Hematopoietic multipotent progenitor cell treated with erythropoietin and hydrocortisone succinate and interleukin-3 and kit ligand, for 6 days (in vitro differentiated cells): ENCODE data around the gene IFNA1.
A peak's percentile ranks its signal among the peaks of the same experiment; 100 is the strongest.
"Not testable (repeated sequence)": the region's sequence is repeated elsewhere in the genome, so short reads cannot be mapped to it uniquely, and the experiment has no call there.

Source experiments
- DNase-seq: peaks from one replicate; pipeline ENCODE4 v3.0.0-alpha.2; 2015

The IFNA1 gene

DNA sequence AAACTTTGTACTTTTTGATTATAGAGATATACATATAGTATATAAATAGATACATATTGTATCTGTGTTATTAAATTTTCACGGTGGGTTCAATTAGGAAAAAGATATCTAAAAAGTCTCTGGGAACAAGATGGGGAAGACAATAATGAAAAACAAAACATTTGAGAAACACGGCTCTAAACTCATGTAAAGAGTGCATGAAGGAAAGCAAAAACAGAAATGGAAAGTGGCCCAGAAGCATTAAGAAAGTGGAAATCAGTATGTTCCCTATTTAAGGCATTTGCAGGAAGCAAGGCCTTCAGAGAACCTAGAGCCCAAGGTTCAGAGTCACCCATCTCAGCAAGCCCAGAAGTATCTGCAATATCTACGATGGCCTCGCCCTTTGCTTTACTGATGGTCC is at the start of gene IFNA1:
IFNA1 (plus strand) TSS at position 301 of the 400 bp plus-strand sequence; CDS start at position 370, 69 bp downstream.
- no peak for DNase-seq

- peak; percentile 56 for DNase-seq
These were observed 48.0 kb upstream of the IFNA1 start for GRCh38 chr9:21392270-21392669.

GRCh38 chr9:21395778-21396717 is 44.2 kb upstream of the IFNA1 start:
- peak; percentile 70 for DNase-seq

GRCh38 chr9:21398955-21399489 is 41.2 kb upstream of the IFNA1 start:
- no peak for DNase-seq

- no peak for DNase-seq
These were observed 40.3 kb upstream of the IFNA1 start for GRCh38 chr9:21399956-21400355.

- DNase-seq, result no peak
These were observed 37.6 kb upstream of the IFNA1 start for GRCh38 chr9:21402386-21403251.

GRCh38 chr9:21404146-21404545 is 36.1 kb upstream of the IFNA1 start:
- no peak for DNase-seq

- DNase-seq, result no peak
These were observed 31.4 kb upstream of the IFNA1 start, which contains the start of gene IFNA8 for GRCh38 chr9:21408817-21409216. Gene IFNA8, plus strand, starts transcription at chr9:21409117. Its CDS starts 60 bp downstream, at chr9:21409177.

DNA sequence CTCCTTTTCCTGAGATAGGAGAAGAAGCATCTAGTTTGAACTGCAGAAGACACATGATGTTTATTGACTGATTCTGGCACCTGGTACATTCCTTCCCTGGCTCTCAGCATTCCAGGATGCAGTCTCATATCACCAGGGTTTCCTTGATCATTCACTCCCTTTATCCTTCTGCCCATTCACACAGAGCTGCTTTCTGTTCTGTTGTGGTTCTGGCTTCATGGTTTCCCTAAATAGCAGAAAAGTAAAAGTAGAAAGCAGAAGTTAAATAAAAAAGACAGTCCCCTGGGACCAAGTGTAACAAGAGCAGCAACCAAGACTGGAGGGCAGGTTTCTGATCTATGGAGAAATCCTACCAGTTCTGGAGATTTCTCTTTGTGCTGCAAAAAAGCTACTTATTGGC is 28.1 kb upstream of the IFNA1 start:
- DNase-seq, result no peak

DNA sequence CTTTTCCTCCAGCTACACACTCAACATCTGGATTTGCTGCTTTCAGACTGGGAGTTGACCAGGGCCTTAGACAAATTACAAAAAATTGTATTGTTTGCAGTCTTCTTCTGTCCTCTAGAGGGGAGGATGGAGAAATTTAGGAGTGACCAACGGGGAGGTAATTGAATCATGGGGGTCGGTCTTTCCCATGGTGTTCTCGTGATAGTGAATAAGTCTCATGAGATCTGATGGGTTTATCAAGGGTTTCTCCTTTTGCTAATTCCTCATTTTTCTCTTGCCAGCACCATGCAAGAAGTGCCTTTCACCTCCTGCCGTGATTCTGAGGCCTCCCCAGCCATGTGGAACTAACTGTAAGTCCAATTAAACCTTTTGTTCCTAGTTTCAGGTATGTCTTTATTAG is 27.1 kb upstream of the IFNA1 start:
- no peak for DNase-seq

DNA sequence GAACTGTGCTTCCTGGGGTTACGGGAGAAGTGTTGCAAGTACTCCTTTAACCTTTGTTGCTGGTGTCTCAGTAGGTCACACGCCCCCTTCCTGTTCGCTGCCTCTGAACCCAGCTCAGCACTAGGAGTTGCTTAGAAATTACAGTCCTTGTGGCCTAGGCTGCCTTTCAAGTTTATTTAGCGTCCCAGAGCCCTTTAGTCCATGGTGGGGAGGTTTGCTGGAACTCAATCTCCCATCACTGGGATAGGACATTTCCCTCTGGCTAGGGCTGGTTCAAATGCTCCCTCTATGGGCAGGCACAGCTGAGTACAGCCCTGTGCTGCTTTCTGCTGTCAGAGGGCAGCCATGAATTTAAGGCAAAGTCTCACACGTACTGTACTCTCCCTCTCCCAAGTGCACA is 26.6 kb upstream of the IFNA1 start:
- DNase-seq, result no peak

GRCh38 chr9:21414220-21414940 is 25.9 kb upstream of the IFNA1 start:
- no peak for DNase-seq

DNA sequence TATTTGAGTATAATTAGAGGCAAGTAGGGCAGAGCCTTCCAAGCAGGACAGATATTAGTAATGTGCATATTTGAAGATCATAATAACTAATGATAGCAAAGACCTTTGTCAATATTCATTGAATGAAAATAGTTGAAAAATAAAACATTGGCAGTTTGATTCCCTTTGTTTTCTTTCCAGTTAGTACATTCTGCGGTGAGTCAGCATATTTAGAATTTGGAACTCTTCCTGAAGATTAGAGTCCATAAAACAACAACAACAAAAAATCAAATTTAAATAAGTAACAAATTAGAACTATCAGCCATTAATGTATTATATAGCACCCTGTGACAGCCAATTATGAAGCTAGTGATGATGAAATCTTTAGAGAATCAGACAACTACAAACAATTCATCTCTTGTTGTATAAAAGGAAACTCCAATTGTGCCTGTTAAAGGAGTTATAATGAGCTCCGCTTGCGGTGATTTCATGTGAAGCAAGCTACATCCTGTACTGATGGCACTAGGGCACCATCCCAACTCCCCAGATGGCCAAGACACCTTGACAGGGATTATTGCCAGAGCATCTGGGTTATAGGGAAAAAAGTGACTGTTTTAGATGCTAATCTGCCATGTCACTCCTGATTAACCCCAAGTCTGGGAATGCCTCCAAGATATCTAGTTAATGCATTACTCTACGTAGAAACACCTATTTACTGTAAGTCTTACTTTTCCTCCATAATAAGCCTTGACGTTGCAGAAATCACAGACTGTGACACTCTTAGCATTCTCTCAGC is 24.6 kb upstream of the IFNA1 start:
- no peak for DNase-seq

DNA sequence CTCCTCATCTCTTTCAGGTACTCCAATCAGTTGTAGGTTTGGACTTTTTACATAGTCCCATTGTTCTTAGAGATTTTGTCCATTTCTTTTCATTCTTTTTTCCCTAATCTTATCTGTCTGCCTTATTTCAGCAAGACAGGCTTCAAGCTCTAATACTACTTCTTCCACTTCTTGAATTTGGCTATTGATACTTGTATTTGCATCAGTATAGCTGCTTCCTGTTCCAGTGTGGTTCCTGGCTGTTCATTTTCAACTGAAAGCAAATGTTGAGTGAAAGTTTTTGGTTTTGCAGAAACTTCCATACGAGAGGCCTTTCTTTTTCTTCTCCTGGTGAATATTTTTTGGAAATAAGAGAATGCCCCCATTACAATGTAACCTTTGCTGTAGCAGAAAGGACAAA is 12.0 kb upstream of the IFNA1 start:
- no peak for DNase-seq

DNA sequence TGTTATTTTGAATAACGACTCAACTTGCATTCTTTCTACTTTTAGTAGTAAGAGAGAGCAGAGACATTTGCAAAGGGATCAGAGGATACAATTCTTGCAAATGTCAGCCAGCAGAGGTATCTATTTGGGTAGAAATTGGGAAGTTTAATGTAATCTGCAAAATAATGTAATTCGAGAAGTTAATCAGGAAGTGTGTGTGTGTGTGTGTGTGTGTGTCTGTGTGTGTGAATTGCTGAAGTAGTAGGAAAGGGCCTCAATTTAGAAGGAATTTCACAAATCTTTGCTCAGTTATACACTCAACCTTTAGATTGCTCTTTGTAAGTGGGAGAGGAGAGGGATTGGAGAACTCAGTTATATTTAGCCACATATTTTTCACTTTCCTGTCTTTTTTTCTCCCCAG is 11.0 kb upstream of the IFNA1 start:
- no peak for DNase-seq

DNA sequence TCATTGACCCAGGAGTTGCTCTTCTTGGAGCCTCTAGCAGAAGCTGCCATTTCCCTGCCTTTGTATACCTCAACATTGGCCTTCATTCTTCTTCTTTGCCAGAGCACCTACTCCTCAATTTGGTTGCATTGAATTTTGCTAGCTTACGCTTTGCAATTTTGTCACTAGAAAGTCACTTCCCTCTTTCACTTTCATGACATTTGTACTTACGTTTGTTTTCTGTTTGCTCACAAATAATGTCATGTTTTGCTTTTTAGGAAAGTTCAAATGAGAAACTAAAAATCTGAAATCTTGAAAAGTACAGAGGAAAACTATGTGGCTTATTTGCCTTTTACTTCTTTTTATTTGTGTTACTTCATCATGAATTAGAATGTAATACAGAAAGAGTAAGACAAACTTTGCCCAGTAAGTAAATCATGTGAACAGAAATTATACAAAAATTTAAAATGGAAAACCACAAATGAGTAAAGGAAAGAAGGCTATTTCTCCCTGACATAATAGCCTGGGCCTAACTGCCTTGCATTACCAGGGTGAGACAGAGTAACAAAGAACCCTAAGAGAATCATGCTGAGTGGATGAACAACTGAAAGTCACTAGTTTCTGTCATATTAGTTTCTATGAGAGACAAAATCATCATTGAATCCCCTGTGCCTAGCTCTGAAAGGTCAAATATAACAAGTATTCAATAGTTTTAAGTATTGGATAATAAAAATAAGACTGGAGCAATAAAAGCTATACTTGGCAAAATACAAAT is 7.4 kb upstream of the IFNA1 start:
- peak; percentile 6 for DNase-seq

- peak; percentile 90 for DNase-seq
These were observed 5.8 kb upstream of the IFNA1 start for GRCh38 chr9:21434202-21435014.

GRCh38 chr9:21435015-21435383 is 5.2 kb upstream of the IFNA1 start:
- DNase-seq, result not testable (repeated sequence)

DNA sequence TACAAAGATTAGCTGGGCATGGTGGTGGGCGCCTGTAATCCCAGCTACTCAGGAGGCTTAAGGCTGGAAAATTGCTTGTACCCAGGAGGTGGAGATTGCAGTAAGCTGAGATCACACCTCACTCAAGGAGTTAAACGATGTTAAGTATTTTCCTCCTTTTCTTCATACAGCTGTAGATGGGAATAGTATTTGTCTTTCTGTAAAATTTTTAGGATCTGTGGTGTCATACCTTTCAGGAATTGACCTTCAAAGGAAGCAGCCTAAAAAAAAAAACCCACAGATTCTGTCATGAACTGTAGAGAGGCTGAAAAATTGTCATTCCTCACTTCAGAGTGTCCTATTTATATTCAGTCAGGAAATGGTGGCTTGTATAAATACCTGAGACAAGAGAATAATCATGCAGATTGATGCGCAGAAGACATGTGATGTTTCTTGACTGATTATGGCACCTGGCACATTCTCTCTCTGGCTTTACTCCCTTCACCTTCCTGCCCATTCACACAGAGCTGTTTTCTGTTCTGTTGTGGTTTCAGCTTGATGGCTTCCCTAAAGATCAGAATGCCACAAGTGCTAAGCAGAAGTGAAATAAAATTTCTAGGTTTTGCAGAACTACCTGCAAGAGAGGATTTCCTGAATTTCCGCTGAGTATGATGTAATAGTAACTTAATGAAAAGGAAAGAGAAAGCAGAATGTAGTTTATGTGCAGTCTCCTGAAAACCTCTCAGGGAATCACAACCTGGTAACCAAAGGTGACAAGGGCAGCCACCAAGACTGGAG is 3.8 kb downstream of the IFNA1 start:
- peak; percentile 40 for DNase-seq
